ENCODE data around the gene RAPGEF4.

RAPGEF4 gene

GRCh38 chr2:172967036-172967982 lies 231.7 kb downstream of the RAPGEF4 start:
- Histone ChIP-seq H2AFZ (ENCODE audit: low read length) (no peak overlapping the region), H4K20me1 (ENCODE audit: insufficient read depth, low read length, poor library complexity, severe bottlenecking) (no peaks in the 10 kb centered on the region), H3K4me1 (ENCODE audit: insufficient read depth, low read length, poor library complexity, severe bottlenecking) (peaks cover 16% of the 10 kb centered on the region), H3K4me2 (ENCODE audit: low read depth, low read length, poor library complexity, severe bottlenecking) (no peak overlapping the region), H3K36me3 (ENCODE audit: insufficient read depth, low read length) (no peaks in the 10 kb centered on the region), H3K79me2 (ENCODE audit: insufficient read depth, low read length) (no peaks in the 10 kb centered on the region), H3K4me3 (ENCODE audit: low read length, poor library complexity, severe bottlenecking) (no peak overlapping the region), H3K27me3 (ENCODE audit: insufficient read depth, low read length, poor library complexity, severe bottlenecking) (no peaks in the 10 kb centered on the region), H3K9ac (ENCODE audit: low read depth, low read length, poor library complexity, severe bottlenecking) (no peak overlapping the region), H3K9me2 (replicated peaks; ENCODE audit: low read depth, low read length) (no peaks in the 10 kb centered on the region), H3F3A (ENCODE audit: low read depth) (no peaks in the 10 kb centered on the region), H3K9me3 (ENCODE audit: insufficient read depth, low read depth, low read length) (no peaks in the 10 kb centered on the region)
- TF ChIP-seq, protein P1, sequence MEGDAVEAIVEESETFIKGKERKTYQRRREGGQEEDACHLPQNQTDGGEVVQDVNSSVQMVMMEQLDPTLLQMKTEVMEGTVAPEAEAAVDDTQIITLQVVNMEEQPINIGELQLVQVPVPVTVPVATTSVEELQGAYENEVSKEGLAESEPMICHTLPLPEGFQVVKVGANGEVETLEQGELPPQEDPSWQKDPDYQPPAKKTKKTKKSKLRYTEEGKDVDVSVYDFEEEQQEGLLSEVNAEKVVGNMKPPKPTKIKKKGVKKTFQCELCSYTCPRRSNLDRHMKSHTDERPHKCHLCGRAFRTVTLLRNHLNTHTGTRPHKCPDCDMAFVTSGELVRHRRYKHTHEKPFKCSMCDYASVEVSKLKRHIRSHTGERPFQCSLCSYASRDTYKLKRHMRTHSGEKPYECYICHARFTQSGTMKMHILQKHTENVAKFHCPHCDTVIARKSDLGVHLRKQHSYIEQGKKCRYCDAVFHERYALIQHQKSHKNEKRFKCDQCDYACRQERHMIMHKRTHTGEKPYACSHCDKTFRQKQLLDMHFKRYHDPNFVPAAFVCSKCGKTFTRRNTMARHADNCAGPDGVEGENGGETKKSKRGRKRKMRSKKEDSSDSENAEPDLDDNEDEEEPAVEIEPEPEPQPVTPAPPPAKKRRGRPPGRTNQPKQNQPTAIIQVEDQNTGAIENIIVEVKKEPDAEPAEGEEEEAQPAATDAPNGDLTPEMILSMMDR (conservative IDR thresholded peaks at IDR 0.05; ENCODE audit: low read length): no peak
- no peak for TF ChIP-seq EZH2phosphoT487 (IDR thresholded peaks at IDR 0.05; ENCODE audit: borderline replicate concordance)

- Histone ChIP-seq H3K4me1 (ENCODE audit: insufficient read depth, low read length, poor library complexity, severe bottlenecking) (peaks cover 8% of the 10 kb centered on the region), H3K27me3 (ENCODE audit: insufficient read depth, low read length, poor library complexity, severe bottlenecking) (no peaks in the 10 kb centered on the region), H3K9me2 (replicated peaks; ENCODE audit: low read depth, low read length) (no peaks in the 10 kb centered on the region), H3F3A (ENCODE audit: low read depth) (no peaks in the 10 kb centered on the region), H3K9ac (ENCODE audit: low read depth, low read length, poor library complexity, severe bottlenecking) (no peak overlapping the region), H4K20me1 (ENCODE audit: insufficient read depth, low read length, poor library complexity, severe bottlenecking) (no peaks in the 10 kb centered on the region), H3K36me3 (ENCODE audit: insufficient read depth, low read length) (no peaks in the 10 kb centered on the region), H3K4me2 (ENCODE audit: low read depth, low read length, poor library complexity, severe bottlenecking) (no peak overlapping the region), H3K9me3 (ENCODE audit: insufficient read depth, low read depth, low read length) (no peaks in the 10 kb centered on the region), H3K79me2 (ENCODE audit: insufficient read depth, low read length) (no peaks in the 10 kb centered on the region), H3K4me3 (ENCODE audit: low read length, poor library complexity, severe bottlenecking) (no peak overlapping the region), H2AFZ (ENCODE audit: low read length) (no peak overlapping the region)
- TF ChIP-seq, protein P1 (conservative IDR thresholded peaks at IDR 0.05; ENCODE audit: low read length): no peak
- TF ChIP-seq EZH2phosphoT487 (IDR thresholded peaks at IDR 0.05; ENCODE audit: borderline replicate concordance): no peak
These were observed 232.4 kb downstream of the RAPGEF4 start for GRCh38 chr2:172968061-172968469.

GRCh38 chr2:172969166-172969565 lies 233.5 kb downstream of the RAPGEF4 start:
- no peak for TF ChIP-seq EZH2phosphoT487 (IDR thresholded peaks at IDR 0.05; ENCODE audit: borderline replicate concordance)
- TF ChIP-seq, protein P1 (conservative IDR thresholded peaks at IDR 0.05; ENCODE audit: low read length): no peak
- no peaks in the 10 kb centered on the region for H3K79me2 ChIP-seq (ENCODE audit: insufficient read depth, low read length)
- no peak overlapping the region for H3K9ac ChIP-seq (ENCODE audit: low read depth, low read length, poor library complexity, severe bottlenecking)
- H3F3A ChIP-seq (ENCODE audit: low read depth): no peaks in the 10 kb centered on the region
- no peaks in the 10 kb centered on the region for H3K27me3 ChIP-seq (ENCODE audit: insufficient read depth, low read length, poor library complexity, severe bottlenecking)
- no peak overlapping the region for H3K4me2 ChIP-seq (ENCODE audit: low read depth, low read length, poor library complexity, severe bottlenecking)
- H3K4me1 ChIP-seq (ENCODE audit: insufficient read depth, low read length, poor library complexity, severe bottlenecking): peaks cover 4% of the 10 kb centered on the region
- no peaks in the 10 kb centered on the region for H4K20me1 ChIP-seq (ENCODE audit: insufficient read depth, low read length, poor library complexity, severe bottlenecking)
- no peak overlapping the region for H2AFZ ChIP-seq (ENCODE audit: low read length)
- H3K36me3 ChIP-seq (ENCODE audit: insufficient read depth, low read length): no peaks in the 10 kb centered on the region
- no peaks in the 10 kb centered on the region for H3K9me3 ChIP-seq (ENCODE audit: insufficient read depth, low read depth, low read length)
- no peaks in the 10 kb centered on the region for H3K9me2 ChIP-seq (replicated peaks; ENCODE audit: low read depth, low read length)
- no peak overlapping the region for H3K4me3 ChIP-seq (ENCODE audit: low read length, poor library complexity, severe bottlenecking)
